WTC11 (cell line): ENCODE data around the gene TLE2. TPM values are rescaled to one million over a fixed set of nuclear protein-coding genes. Genes with fewer than 3 reads are reported as not detected.
A peak's percentile ranks its signal among the peaks of the same experiment; 100 is the strongest.

ENCODE experiments used
- ATAC-seq: fragments of 200-7000 bp; cut with Tn5 transposase; 2 replicates; pipeline ENCODE4 v1.10.0; 2021; ENCODE audit warnings: mild to moderate bottlenecking, moderate library complexity
- CTCF ChIA-PET: fragments of 300-600 bp; sonication (Branson Sonifier 250); formaldehyde crosslinking; loops from one replicate; lab custom pipeline; 2021; ENCODE audit warnings: antibody characterized with exemption; lab: Charles Lee
- POLR2A ChIA-PET: fragments of 350-600 bp; sonication (Branson Sonifier 250); formaldehyde crosslinking; loops from one replicate; lab custom pipeline; 2021; ENCODE audit warnings: antibody characterized with exemption; lab: Charles Lee
- DNase-seq: peaks from one replicate; pipeline ENCODE4 v3.0.0; 2021; ENCODE audit warnings: low spot score
- H3K27ac Mint-ChIP-seq: 2 replicates; pipeline ENCODE4 v1.8.0; 2021; ENCODE audit warnings: mixed read lengths
- H3K27me3 Mint-ChIP-seq: 2 replicates; pipeline ENCODE4 v1.8.0; 2021; ENCODE audit warnings: low read depth, mild to moderate bottlenecking, moderate library complexity, mixed read lengths
- H3K36me3 Mint-ChIP-seq: 2 replicates; pipeline ENCODE4 v1.8.0; 2021; ENCODE audit warnings: mixed read lengths
- H3K4me1 Mint-ChIP-seq: 2 replicates; pipeline ENCODE4 v1.8.0; 2022; ENCODE audit warnings: mixed read lengths
- H3K4me3 Mint-ChIP-seq: 2 replicates; pipeline ENCODE4 v1.8.0; 2021; ENCODE audit warnings: mild to moderate bottlenecking, moderate library complexity, mixed read lengths
- H3K9me3 Mint-ChIP-seq: 2 replicates; pipeline ENCODE4 v1.8.0; 2021; ENCODE audit warnings: mixed read lengths
- ARID4B ChIP-seq: sonication (generic); formaldehyde crosslinking; IDR thresholded peaks from 2 replicates; pipeline ENCODE4 v1.8.0; 2023; ENCODE audit warnings: missing genetic modification reagents, mild to moderate bottlenecking, borderline replicate concordance
- ELF4 ChIP-seq: sonication (generic); formaldehyde crosslinking; IDR thresholded peaks from 2 replicates; pipeline ENCODE4 v1.8.1; 2022; ENCODE audit warnings: low read depth, mild to moderate bottlenecking, moderate library complexity, missing genetic modification reagents
- NR2C2 ChIP-seq: sonication (generic); formaldehyde crosslinking; IDR thresholded peaks from 2 replicates; pipeline ENCODE4 v1.8.0; 2022; ENCODE audit warnings: mild to moderate bottlenecking, missing genetic modification reagents
- SMAD3 ChIP-seq: sonication (generic); formaldehyde crosslinking; IDR thresholded peaks from 2 replicates; pipeline ENCODE4 v1.8.0; 2022; ENCODE audit warnings: missing genetic modification reagents, mild to moderate bottlenecking, borderline replicate concordance
- SP1 ChIP-seq: sonication (generic); formaldehyde crosslinking; conservative IDR thresholded peaks from 2 replicates; pipeline ENCODE4 v1.8.1; 2022; ENCODE audit warnings: missing genetic modification reagents
- ZNF121 ChIP-seq: sonication (generic); formaldehyde crosslinking; IDR thresholded peaks from 2 replicates; pipeline ENCODE4 v1.8.0; 2023; ENCODE audit warnings: missing genetic modification reagents
- ZNF532 ChIP-seq: fragments of 250-450 bp; sonication (Bioruptor Pico); IDR thresholded peaks from 2 replicates; pipeline ENCODE4 v1.9.0; 2021; ENCODE audit warnings: mild to moderate bottlenecking, borderline replicate concordance
- total RNA-seq: library from RNA; stranded (reverse); gene quantifications from 3 replicates; pipeline ENCODE4 v1.2.3, GENCODE V29; 2021
- TF ChIP-seq, protein P1 (sequence below): sonication (generic); formaldehyde crosslinking; IDR thresholded peaks from 2 replicates; pipeline ENCODE4 v1.8.1; 2023; ENCODE audit warnings: mild to moderate bottlenecking, missing genetic modification reagents
- TF ChIP-seq, protein P2 (sequence below): fragments of 250-450 bp; sonication (Bioruptor Pico); conservative IDR thresholded peaks from 2 replicates; pipeline ENCODE4 v1.9.0; 2021; ENCODE audit warnings: mild to moderate bottlenecking
- TF ChIP-seq, protein P3 (sequence below): sonication (generic); formaldehyde crosslinking; IDR thresholded peaks from 2 replicates; pipeline ENCODE4 v1.8.1; 2023; ENCODE audit warnings: mild to moderate bottlenecking, missing genetic modification reagents

Gene TLE2
- total RNA-seq, 1 experiment from 2014 or later: 20.0 TPM

GRCh38 chr19:2997720-2998119 is 31.4 kb downstream of the TLE2 start:
- TF ChIP-seq SP1 (CRISPR knock-in tag): no peak
- no peak for TF ChIP-seq ARID4B (CRISPR knock-in tag)
- TF ChIP-seq, protein P1, sequence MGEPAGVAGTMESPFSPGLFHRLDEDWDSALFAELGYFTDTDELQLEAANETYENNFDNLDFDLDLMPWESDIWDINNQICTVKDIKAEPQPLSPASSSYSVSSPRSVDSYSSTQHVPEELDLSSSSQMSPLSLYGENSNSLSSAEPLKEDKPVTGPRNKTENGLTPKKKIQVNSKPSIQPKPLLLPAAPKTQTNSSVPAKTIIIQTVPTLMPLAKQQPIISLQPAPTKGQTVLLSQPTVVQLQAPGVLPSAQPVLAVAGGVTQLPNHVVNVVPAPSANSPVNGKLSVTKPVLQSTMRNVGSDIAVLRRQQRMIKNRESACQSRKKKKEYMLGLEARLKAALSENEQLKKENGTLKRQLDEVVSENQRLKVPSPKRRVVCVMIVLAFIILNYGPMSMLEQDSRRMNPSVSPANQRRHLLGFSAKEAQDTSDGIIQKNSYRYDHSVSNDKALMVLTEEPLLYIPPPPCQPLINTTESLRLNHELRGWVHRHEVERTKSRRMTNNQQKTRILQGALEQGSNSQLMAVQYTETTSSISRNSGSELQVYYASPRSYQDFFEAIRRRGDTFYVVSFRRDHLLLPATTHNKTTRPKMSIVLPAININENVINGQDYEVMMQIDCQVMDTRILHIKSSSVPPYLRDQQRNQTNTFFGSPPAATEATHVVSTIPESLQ (CRISPR knock-in tag): no peak
- TF ChIP-seq ZNF532 (CRISPR knock-in tag): no peak
- TF ChIP-seq, protein P2, sequence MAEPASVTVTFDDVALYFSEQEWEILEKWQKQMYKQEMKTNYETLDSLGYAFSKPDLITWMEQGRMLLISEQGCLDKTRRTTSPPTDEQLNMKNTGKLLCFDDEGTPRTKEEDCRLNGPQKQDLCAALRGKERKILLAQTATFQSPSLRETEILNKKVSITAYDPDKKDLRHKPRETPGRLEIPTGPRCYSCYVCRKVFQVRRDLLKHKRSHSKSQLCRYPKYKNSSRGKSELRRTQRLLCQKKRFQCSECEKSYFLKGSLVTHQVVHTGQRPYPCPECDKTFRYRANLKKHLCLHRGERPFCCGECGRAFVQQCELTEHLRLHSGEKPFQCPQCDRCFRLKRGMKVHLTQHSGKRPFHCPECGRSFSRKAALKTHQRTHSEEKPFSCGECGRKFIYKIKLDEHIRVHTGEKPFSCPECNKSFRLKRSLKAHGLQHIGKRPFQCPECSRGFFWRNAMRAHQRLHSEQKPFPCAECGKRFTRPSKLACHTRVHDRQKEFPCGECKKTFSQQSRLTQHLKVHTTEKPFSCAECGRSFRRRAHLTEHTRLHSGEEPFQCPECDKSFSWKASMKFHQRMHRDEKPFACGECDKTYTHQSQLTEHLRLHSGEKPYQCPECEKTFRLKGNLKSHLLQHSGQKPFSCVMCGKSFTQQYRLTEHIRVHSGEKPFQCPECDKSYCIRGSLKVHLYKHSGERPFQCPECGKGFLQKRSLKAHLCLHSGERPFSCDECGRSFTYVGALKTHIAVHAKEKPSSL (CRISPR knock-in tag): no peak
- TF ChIP-seq, protein P3, sequence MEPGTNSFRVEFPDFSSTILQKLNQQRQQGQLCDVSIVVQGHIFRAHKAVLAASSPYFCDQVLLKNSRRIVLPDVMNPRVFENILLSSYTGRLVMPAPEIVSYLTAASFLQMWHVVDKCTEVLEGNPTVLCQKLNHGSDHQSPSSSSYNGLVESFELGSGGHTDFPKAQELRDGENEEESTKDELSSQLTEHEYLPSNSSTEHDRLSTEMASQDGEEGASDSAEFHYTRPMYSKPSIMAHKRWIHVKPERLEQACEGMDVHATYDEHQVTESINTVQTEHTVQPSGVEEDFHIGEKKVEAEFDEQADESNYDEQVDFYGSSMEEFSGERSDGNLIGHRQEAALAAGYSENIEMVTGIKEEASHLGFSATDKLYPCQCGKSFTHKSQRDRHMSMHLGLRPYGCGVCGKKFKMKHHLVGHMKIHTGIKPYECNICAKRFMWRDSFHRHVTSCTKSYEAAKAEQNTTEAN (CRISPR knock-in tag): no peak
- no peak for TF ChIP-seq NR2C2 (CRISPR knock-in tag)
- TF ChIP-seq ELF4 (CRISPR knock-in tag): no peak
- DNase-seq: no peak
- Mint-ChIP-seq H3K4me3 (no peak overlapping the region), H3K9me3 (0 out of 2 replicates have a peak, but pooled peaks cover 4% of the 10 kb centered on the region), H3K36me3 (peaks cover 9% of the 10 kb centered on the region), H3K27me3 (no peaks in the 10 kb centered on the region; the same call in 1 of the 2 replicates), H3K4me1 (peaks cover 2% of the 10 kb centered on the region; the same call in 1 of the 2 replicates), H3K27ac (no peak overlapping the region)
- ChIA-PET CTCF (no interaction called here), POLR2A (no interaction called here)
- no peak for ATAC-seq

DNA sequence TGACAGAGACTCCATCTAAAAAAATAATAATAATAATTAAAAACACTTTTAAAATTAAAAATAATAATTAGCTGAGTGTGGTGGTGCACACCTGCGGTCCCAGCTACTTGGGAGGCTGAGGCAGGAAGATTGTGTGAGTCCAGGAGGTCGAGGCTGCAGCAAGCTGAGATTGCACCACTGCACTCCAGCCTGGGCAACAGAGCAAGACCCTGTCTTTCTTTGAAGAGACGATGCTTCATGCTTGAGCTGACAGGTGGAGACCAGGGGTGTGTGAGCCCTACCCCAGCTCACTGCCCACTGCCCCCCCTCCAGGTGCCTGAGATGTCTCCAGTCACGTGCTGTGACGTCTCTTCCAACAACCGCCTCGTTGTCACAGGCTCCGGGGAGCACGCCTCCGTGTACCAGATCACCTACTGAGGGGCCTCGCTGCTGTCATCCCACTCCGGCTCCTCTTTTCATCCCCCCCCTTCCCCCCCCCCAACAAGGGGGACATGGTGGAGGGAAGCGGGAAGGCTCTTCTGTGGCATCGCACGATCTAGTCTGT is 34.4 kb downstream of the TLE2 start:
- Mint-ChIP-seq H3K4me1 (peaks cover 2% of the 10 kb centered on the region; the same call in 1 of the 2 replicates), H3K27ac (no peak overlapping the region), H3K27me3 (no peaks in the 10 kb centered on the region; the same call in 1 of the 2 replicates), H3K4me3 (no peak overlapping the region), H3K9me3 (0 out of 2 replicates have a peak, but pooled peaks cover 4% of the 10 kb centered on the region), H3K36me3 (peaks cover 7% of the 10 kb centered on the region)
- POLR2A ChIA-PET: no interaction called here
- ATAC-seq (no peak), DNase-seq (no peak)
- no peak for TF ChIP-seq SMAD3 (CRISPR knock-in tag)
- peak; percentile 81; the same call in 1 of the 2 replicates for TF ChIP-seq ZNF121 (CRISPR knock-in tag)
- TF ChIP-seq, all 79 proteins: peak for 1
- CTCF ChIA-PET: no interaction called here
